Prostate gland (tissue), 2 donors: ENCODE data around the gene MAMLD1. TPM values are rescaled to one million over a fixed set of nuclear protein-coding genes. Genes with fewer than 3 reads are reported as not detected.

Experiments
- DNase-seq: peaks from one replicate; pipeline ENCODE4 v3.0.0-alpha.2; 2019; ENCODE audit warnings: low spot score
- H3K27ac ChIP-seq, 2 donors: fragments of 200-600 bp; sonication (generic); 2 replicates each; pipeline ENCODE4 v1.5.1; 2017 to 2019
- H3K27me3 ChIP-seq: fragments of 200-600 bp; sonication (generic); replicated peaks from 2 replicates; pipeline ENCODE4 v1.5.1; 2019; ENCODE audit not compliant: insufficient read depth
- H3K36me3 ChIP-seq, 2 donors: fragments of 200-600 bp; sonication (generic); 1 replicate in 1 of 2; 2 replicates in 1 of 2; pipeline versions ENCODE4 v1.5.1 to v1.8.1; 2017 to 2019
- H3K4me1 ChIP-seq: fragments of 200-600 bp; sonication (generic); replicated peaks from 2 replicates; pipeline ENCODE4 v1.5.1; 2019
- H3K4me3 ChIP-seq, 2 donors: fragments of 200-600 bp; sonication (generic); 2 replicates each; pipeline ENCODE4 v1.5.1; 2017 to 2019
- H3K9me3 ChIP-seq: fragments of 200-600 bp; sonication (generic); 2 replicates; pipeline ENCODE4 v1.5.1; 2017
- CTCF ChIP-seq, 4 experiments: fragments of 200-600 bp in 2 of 4; fragments of 450-650 bp in 2 of 4; sonication (generic) in 2 of 4; IDR thresholded peaks; 1 replicate in 3 of 4; 2 replicates in 1 of 4; pipeline ENCODE4 v1.5.1; 2016 to 2019; ENCODE audit warnings: antibody characterized with exemption in 4 of 4, mild to moderate bottlenecking in 2 of 4, moderate library complexity in 2 of 4
- POLR2A ChIP-seq: fragments of 450-650 bp; IDR thresholded peaks from one replicate; pipeline ENCODE4 v1.6.1; 2016; ENCODE audit warnings: antibody characterized with exemption, mild to moderate bottlenecking
- POLR2AphosphoS5 ChIP-seq: sonication (generic); formaldehyde crosslinking; IDR thresholded peaks from one replicate; pipeline ENCODE4 v1.6.1; 2017; ENCODE audit warnings: antibody characterized with exemption
- WGBS: methylation state at CpG from one replicate; pipeline ENCODE4 v1.1.5; 2018; 5-methylcytosine and 5-hydroxymethylcytosine counted together
- intact Hi-C: fragments of 100-400 bp; cut with DNase I; formaldehyde crosslinking; loops from one replicate; pipeline ENCODE4 v1.14.2; 2022
- total RNA-seq, 2 donors: library from RNA; depleted of rRNA; stranded (reverse); fragments of >200 nt; gene quantifications; one replicate each; pipeline ENCODE4 v1.1.0, GENCODE V29; 2016

The MAMLD1 gene
- total RNA-seq, 2 donors from 2014 or later, result 2.2 to 51.7 TPM

DNA sequence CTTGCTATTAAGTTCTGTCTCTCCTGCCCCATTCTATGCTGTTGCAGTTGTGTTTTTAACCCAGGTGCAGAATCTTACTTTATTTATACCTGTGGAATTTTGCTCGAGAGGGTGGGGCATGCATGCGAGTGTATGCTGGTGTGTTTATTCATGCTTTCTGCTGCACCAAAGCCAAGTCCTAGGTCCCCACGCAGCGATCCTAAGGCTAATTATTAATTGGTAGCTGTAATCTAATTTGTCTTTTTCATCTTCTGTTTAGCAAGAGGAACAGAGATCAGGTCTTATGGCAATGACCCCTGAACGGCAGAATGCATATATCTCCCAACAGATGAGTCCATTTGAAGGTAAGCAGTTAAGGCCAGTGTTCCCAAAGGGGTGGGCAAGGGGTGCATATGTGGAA, 146.6 kb downstream of the MAMLD1 start:
- intact Hi-C loops, result loop anchor here (5.0 to 10.0 kb wide), 3 partner anchors 55 to 175 kb away; partner anchors contain the start of gene MTM1
- TF ChIP-seq POLR2AphosphoS5, result no peak
- no peak for TF ChIP-seq POLR2A
- TF ChIP-seq CTCF (IDR thresholded peaks at IDR 0.05), result no peak
- 61% methylated on average over 5 of the region's 5 CpGs for WGBS
- Histone ChIP-seq H3K36me3 (no peaks in the 10 kb centered on the region), H3K27ac (no peak overlapping the region), H3K4me3 (no peak overlapping the region), H3K4me1 (no peaks in the 10 kb centered on the region), H3K9me3 (no peaks in the 10 kb centered on the region), H3K27me3 (no peaks in the 10 kb centered on the region)
- DNase-seq, result no peak

DNA sequence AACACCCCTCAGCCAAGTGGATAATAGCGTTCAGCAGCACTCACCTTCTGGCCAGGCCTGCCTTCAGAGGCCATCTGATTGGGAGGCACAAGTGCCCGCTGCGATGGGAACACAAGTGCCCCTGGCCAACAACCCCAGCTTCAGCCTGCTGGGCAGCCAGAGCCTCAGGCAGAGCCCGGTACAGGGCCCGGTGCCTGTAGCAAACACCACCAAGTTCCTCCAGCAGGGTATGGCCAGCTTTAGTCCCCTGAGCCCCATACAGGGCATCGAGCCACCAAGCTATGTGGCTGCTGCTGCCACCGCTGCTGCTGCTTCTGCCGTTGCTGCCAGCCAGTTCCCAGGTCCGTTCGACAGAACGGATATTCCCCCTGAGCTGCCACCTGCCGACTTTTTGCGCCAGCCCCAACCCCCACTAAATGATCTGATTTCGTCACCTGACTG, 149.4 kb downstream of the MAMLD1 start:
- Histone ChIP-seq H3K4me1 (no peaks in the 10 kb centered on the region), H3K9me3 (no peaks in the 10 kb centered on the region), H3K4me3 (no peak overlapping the region), H3K27ac (no peak overlapping the region), H3K36me3 (no peaks in the 10 kb centered on the region), H3K27me3 (no peaks in the 10 kb centered on the region)
- TF ChIP-seq POLR2A (no peak), CTCF (IDR thresholded peaks at IDR 0.05) (no peak), POLR2AphosphoS5 (no peak)
- no peak for DNase-seq
- intact Hi-C loops, result no loop called here
- 86% methylated on average over 10 of the region's 14 CpGs for WGBS

GRCh38 chrX:150513544-150513943, 150.4 kb downstream of the MAMLD1 start:
- intact Hi-C loops, result no loop called here
- WGBS, result 45% methylated on average over 7 of the region's 9 CpGs
- H3K4me1 ChIP-seq, result no peaks in the 10 kb centered on the region
- no peaks in the 10 kb centered on the region for H3K36me3 ChIP-seq
- no peak for DNase-seq
- no peaks in the 10 kb centered on the region for H3K27me3 ChIP-seq
- H3K27ac ChIP-seq, result no peak overlapping the region
- TF ChIP-seq POLR2A (no peak), CTCF (IDR thresholded peaks at IDR 0.05) (no peak), POLR2AphosphoS5 (no peak)
- H3K9me3 ChIP-seq, result no peaks in the 10 kb centered on the region
- no peak overlapping the region for H3K4me3 ChIP-seq

GRCh38 chrX:150514462-150514861, 151.3 kb downstream of the MAMLD1 start:
- intact Hi-C loops, result no loop called here
- whole genome bisulfite sequencing, result 17% methylated on average over 1 of the region's 4 CpGs
- TF ChIP-seq POLR2A, result no peak
- no peak for TF ChIP-seq CTCF (IDR thresholded peaks at IDR 0.05)
- no peak for TF ChIP-seq POLR2AphosphoS5
- no peaks in the 10 kb centered on the region for H3K9me3 ChIP-seq
- no peak overlapping the region for H3K27ac ChIP-seq
- H3K4me3 ChIP-seq, result no peak overlapping the region
- no peaks in the 10 kb centered on the region for H3K4me1 ChIP-seq
- H3K36me3 ChIP-seq, result no peaks in the 10 kb centered on the region
- no peak for DNase-seq
- H3K27me3 ChIP-seq, result no peaks in the 10 kb centered on the region

- H3K4me3 ChIP-seq, result no peak overlapping the region
- no peaks in the 10 kb centered on the region for H3K27me3 ChIP-seq
- H3K27ac ChIP-seq, result no peak overlapping the region
- no peak for TF ChIP-seq POLR2A
- no peak for TF ChIP-seq POLR2AphosphoS5
- TF ChIP-seq CTCF (IDR thresholded peaks at IDR 0.05), result no peak
- no peaks in the 10 kb centered on the region for H3K36me3 ChIP-seq
- no peaks in the 10 kb centered on the region for H3K4me1 ChIP-seq
- DNase-seq, result no peak
- intact Hi-C loops, result no loop called here
- 70% methylated on average over 1 of the region's 1 CpG for WGBS
- H3K9me3 ChIP-seq, result no peaks in the 10 kb centered on the region
Measured at GRCh38 chrX:150515801-150516200, 152.7 kb downstream of the MAMLD1 start.
